Aorta (tissue), 5 donors: ENCODE results near the gene SERINC2. TPM values are rescaled to one million over a fixed set of nuclear protein-coding genes. Genes with fewer than 3 reads are reported as not detected.
"Not testable (repeated sequence)": the region's sequence is repeated elsewhere in the genome, so short reads cannot be mapped to it uniquely, and the experiment has no call there.

Experiments used
- ATAC-seq: fragments of 200-7000 bp; cut with Tn5 transposase; one replicate; pipeline ENCODE4 v1.9.1; 2022; ENCODE audit warnings: moderate library complexity; ENCODE audit not compliant: low FRiP score
- DNase-seq, 2 donors: peaks; one replicate each; pipeline ENCODE4 v3.0.0-alpha.2; 2020
- H3K27ac ChIP-seq, 2 donors: one replicate each; pipeline ENCODE4 v1.5.1; 2013; ENCODE audit warnings: low read length in 2 of 2, mild to moderate bottlenecking in 2 of 2, moderate library complexity in 2 of 2, control low read depth in 1 of 2, inconsistent platforms in 1 of 2, low read depth in 1 of 2
- H3K27me3 ChIP-seq, 2 donors: one replicate each; pipeline ENCODE4 v1.6.1; 2013; ENCODE audit warnings: control low read depth in 1 of 2, low read length in 1 of 2, mild to moderate bottlenecking in 1 of 2, moderate library complexity in 1 of 2; ENCODE audit not compliant: insufficient read depth in 2 of 2, control insufficient read depth in 1 of 2
- H3K36me3 ChIP-seq, 2 donors: one replicate each; pipeline ENCODE4 v1.6.1; 2013; ENCODE audit warnings: control low read depth in 1 of 2, low read length in 1 of 2, mild to moderate bottlenecking in 1 of 2; ENCODE audit not compliant: insufficient read depth in 2 of 2, control insufficient read depth in 1 of 2
- H3K4me1 ChIP-seq, 2 donors: one replicate each; pipeline ENCODE4 v1.6.1; 2013; ENCODE audit warnings: low read length in 2 of 2, control low read depth in 1 of 2, mild to moderate bottlenecking in 1 of 2, moderate library complexity in 1 of 2; ENCODE audit not compliant: insufficient read depth in 2 of 2, control insufficient read depth in 1 of 2
- H3K4me3 ChIP-seq, 2 donors: one replicate each; pipeline ENCODE4 v1.5.1; 2013; ENCODE audit warnings: low read length in 2 of 2, control low read depth in 1 of 2, mild to moderate bottlenecking in 1 of 2
- H3K9me3 ChIP-seq: one replicate; pipeline ENCODE4 v1.6.1; 2013; ENCODE audit warnings: mild to moderate bottlenecking, low read length; ENCODE audit not compliant: control insufficient read depth
- WGBS, 2 donors: extraction: QIAGEN DNeasy Blood & Tissue Kit; methylation state at CpG; one replicate each; pipeline ENCODE4 v1.1.7; 2013; 5-methylcytosine and 5-hydroxymethylcytosine counted together
- intact Hi-C, 2 donors: fragments of 100-400 bp; cut with DNase I; formaldehyde crosslinking; loops; one replicate each; pipeline versions ENCODE4 v1.14.2 to v1.15.0; 2022
- polyA plus RNA-seq, 2 donors: library from polyadenylated mRNA; stranded (reverse); fragments of 200-250 nt; gene quantifications; one replicate each; pipeline ENCODE4 v1.2.3, GENCODE V29; 2013
- total RNA-seq, 2 donors: library from RNA; stranded (reverse); fragmentation: NEBNext Ultra II Directional; extraction: Animal tissue kit (Norgen Biotek cat#: 25700); gene quantifications; one replicate each; pipeline ENCODE4 v1.2.1, GENCODE V29; 2021
- donor health status: healthy with polysubstance abuse.
- donor health status: Bipolar disorder and iron deficiency.
- donor health status: DM: no; HTN: no; CAD: no.
- donor health status: DM: no; HTN: no; CAD: no.
- donor health status: DM: yes; HTN: yes; CAD: no.

The SERINC2 gene
- total and polyA plus RNA-seq, 4 donors = 2.5 to 20.7 (median 3.5) TPM

DNA sequence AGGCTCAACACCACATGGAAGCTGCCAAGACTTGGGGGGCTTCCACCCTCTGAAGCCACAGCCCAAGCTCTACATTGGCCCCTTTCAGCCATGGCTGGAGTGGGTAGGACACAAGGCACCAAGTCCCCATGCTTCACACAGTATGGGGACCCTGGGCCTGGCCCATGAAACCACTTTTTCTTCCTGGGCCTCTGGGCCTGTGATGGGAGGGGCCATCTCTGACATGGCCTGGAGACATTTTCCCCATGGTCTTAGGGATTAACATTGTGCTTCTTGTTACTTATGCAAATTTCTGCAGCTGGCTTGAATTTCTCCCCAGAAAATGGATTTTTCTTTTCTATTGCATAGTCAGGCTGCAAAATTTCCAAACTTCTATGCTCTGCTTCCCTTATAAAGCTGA, 60.5 kb downstream of the SERINC2 start:
- H3K27ac ChIP-seq, H3K4me1 ChIP-seq, intact Hi-C loops, H3K4me3 ChIP-seq, H3K36me3 ChIP-seq, H3K9me3 ChIP-seq, DNase-seq, H3K27me3 ChIP-seq, ATAC-seq: not testable (repeated sequence)

DNA sequence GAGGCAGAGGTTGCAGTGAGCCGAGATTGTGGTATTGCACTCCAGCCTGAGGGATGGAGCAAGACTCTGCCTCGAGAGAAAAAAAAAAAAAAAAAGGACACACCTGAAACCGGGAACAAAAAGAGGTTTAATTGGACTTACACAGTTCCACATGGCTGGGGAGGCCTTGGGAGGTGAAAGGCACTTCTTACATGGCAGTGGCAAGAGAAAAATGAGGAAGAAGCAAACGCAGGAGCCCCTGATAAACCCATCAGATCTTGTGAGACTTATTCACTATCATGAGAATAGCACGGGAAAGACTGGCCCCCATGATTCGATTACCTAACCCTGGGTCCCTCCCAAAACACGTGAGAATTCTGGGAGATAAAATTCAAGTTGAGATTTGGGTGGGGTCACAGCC, 61.6 kb downstream of the SERINC2 start:
- intact Hi-C loops = not testable (repeated sequence)
- WGBS, 2 donors = 62 to 79% methylated on average over 7 of the region's 7 CpGs

DNA sequence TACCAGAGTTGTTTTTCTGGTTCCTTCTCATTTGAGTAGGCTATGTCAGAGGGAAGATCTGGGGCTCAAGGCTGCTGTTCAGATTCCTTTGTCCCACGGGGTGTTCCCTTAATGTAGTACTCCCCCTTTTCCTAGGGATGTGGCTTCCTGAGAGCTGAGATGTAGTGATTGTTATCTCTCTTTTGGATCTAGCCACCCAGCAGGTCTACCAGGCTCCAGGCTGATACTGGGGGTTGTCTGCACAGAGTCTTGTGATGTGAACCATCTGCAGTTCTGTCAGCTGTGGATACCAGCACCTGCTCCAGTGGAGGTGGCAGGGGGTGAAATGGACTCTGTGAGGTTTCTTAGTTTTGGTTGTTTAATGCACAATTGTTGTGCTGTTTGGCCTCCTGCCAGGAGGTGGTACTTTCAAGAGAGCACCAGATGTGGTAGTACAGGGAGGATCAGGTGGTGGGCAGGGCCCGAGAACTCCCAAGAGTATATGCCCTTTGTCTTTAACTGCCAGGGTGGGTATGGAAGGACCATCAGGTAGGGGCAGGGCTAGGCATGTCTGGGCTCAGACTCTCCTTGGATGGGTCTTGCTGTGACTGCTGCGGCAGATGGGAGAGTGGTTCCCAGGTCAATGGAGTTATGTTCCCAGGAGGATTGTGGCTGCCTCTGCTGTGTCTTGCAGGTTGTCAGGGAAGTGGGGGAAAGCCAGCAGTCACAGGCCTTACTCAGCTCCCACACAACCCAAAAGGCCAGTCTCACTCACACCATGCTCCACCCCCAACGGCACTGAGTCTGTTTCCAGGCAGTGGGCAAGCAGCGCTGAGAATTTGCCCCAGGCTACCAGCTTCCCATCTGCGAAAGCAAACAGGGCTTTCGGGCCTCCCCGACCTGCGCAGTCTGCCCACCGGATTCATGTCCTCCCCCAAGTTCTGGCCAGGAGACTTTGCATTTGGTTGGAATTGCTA, 64.2 kb downstream of the SERINC2 start:
- intact Hi-C loops = no loop called here
- no peaks in the 10 kb centered on the region for H3K36me3 ChIP-seq
- H3K27ac ChIP-seq = no peak overlapping the region
- H3K4me3 ChIP-seq = no peak overlapping the region
- H3K9me3 ChIP-seq = no peaks in the 10 kb centered on the region
- no peaks in the 10 kb centered on the region for H3K4me1 ChIP-seq
- no peak for ATAC-seq
- no peaks in the 10 kb centered on the region for H3K27me3 ChIP-seq
- 70 to 91% methylated on average over 10 of the region's 10 CpGs for WGBS, 2 donors
- no peak for DNase-seq

More for the DNA sequence above, 61.6 kb downstream of the SERINC2 start:
- not testable (repeated sequence) for H3K27ac ChIP-seq, H3K4me3 ChIP-seq, DNase-seq, H3K4me1 ChIP-seq, H3K9me3 ChIP-seq, ATAC-seq, H3K27me3 ChIP-seq, H3K36me3 ChIP-seq

DNA sequence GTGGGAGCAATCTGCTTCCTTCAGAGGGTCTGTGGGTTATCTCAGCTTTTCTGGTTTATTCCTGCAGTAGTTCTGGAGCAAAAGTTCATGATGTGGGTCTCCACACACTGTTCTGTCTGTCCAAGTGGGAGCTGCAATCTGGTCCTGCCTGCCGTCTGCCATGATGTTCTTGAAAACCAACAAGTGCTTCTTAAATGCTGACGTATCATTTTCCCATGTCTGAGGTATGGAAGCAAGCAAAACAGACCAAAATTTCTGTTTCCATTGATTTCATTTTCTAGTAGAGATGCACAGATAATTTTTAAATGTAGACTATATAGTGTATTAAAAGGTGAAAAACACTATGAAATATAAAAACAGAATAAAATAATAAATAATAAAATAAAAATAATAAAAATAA, 65.2 kb downstream of the SERINC2 start:
- 87 to 88% methylated on average over 2 of the region's 2 CpGs for WGBS, 2 donors
- Histone ChIP-seq H3K9me3 (no peaks in the 10 kb centered on the region), H3K4me1 (no peaks in the 10 kb centered on the region), H3K27ac (no peak overlapping the region), H3K27me3 (no peaks in the 10 kb centered on the region), H3K4me3 (no peak overlapping the region), H3K36me3 (no peaks in the 10 kb centered on the region)
- intact Hi-C loops = no loop called here
- ATAC-seq (no peak), DNase-seq (no peak)

DNA sequence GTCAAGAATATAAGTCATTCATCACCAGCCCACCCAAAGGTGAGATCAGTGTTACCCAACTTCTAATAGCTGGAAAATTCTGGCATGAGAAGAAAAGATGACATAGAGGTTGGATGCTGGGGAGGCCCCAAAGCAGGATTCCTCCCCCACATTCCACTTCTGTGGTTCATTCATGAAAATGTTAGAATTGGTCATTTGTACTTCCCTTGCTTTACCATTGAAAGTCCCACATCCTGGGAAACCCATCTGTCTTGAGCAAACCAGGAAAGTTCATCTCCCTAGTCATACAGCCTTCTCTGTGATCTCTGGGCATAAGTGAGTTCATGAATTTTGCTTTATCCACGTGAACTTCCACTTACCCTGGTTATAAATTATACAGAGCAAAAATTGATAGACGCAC, 66.8 kb downstream of the SERINC2 start:
- Histone ChIP-seq H3K9me3 (no peaks in the 10 kb centered on the region), H3K27me3 (no peaks in the 10 kb centered on the region), H3K36me3 (no peaks in the 10 kb centered on the region), H3K4me3 (no peak overlapping the region), H3K4me1 (no peaks in the 10 kb centered on the region), H3K27ac (no peak overlapping the region)
- intact Hi-C loops = no loop called here
- 70 to 77% methylated on average over 2 of the region's 2 CpGs for WGBS, 2 donors
- no peak for DNase-seq
- ATAC-seq = no peak

DNA sequence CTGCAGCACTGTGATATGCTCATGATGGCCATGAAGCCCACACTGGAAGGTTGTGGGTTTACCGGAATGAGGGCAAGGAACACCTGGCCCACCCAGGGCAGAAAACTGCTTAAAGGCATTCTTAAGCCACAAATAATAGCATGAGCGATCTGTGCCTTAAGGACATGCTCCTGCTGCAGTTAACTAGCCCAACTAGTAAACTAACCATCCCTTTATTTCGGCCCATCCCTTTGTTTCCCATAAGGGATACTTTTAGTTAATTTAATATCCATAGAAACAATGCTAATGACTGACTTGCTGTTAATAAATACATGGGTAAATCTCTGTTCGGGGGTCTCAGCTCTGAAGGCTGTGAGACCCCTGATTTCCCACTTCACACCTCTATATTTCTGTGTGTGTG, 67.4 kb downstream of the SERINC2 start:
- 68 to 93% methylated on average over 4 of the region's 4 CpGs for WGBS, 2 donors
- H3K36me3 ChIP-seq, H3K4me3 ChIP-seq, intact Hi-C loops, H3K4me1 ChIP-seq, H3K27me3 ChIP-seq, H3K9me3 ChIP-seq, ATAC-seq, H3K27ac ChIP-seq, DNase-seq: not testable (repeated sequence)

DNA sequence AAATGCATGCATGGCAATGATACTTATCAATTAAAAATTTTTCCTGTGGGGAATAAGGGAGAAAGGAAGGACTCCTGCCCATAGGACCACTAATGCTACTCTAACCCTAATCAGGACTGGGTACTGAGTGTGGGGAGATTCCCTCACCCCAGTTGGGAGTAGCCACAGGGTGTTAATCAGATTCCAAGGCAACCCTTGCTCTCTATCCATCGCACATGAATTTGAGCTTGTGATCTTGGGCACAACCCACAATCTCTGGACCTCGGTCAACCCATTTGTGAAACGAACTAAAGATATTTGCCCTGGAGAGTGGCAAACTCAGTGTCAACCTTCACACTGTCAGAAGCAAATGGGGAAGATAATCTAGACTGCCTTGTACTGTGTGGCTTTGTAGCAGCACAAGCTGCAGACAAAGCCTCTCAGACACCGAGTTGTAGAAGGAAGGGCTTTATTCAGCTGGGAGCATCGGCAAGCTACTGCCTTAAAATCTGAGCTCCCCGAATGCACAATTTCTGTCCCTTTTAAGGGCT, 69.5 kb downstream of the SERINC2 start:
- 72 to 81% methylated on average over 5 to 6 of the region's 6 CpGs for WGBS, 2 donors
- no peak for ATAC-seq
- H3K4me3 ChIP-seq = no peak overlapping the region
- H3K27me3 ChIP-seq = no peaks in the 10 kb centered on the region
- intact Hi-C loops = no loop called here
- H3K27ac ChIP-seq = no peak overlapping the region
- no peaks in the 10 kb centered on the region for H3K36me3 ChIP-seq
- no peaks in the 10 kb centered on the region for H3K4me1 ChIP-seq
- H3K9me3 ChIP-seq = no peaks in the 10 kb centered on the region
- DNase-seq = no peak

DNA sequence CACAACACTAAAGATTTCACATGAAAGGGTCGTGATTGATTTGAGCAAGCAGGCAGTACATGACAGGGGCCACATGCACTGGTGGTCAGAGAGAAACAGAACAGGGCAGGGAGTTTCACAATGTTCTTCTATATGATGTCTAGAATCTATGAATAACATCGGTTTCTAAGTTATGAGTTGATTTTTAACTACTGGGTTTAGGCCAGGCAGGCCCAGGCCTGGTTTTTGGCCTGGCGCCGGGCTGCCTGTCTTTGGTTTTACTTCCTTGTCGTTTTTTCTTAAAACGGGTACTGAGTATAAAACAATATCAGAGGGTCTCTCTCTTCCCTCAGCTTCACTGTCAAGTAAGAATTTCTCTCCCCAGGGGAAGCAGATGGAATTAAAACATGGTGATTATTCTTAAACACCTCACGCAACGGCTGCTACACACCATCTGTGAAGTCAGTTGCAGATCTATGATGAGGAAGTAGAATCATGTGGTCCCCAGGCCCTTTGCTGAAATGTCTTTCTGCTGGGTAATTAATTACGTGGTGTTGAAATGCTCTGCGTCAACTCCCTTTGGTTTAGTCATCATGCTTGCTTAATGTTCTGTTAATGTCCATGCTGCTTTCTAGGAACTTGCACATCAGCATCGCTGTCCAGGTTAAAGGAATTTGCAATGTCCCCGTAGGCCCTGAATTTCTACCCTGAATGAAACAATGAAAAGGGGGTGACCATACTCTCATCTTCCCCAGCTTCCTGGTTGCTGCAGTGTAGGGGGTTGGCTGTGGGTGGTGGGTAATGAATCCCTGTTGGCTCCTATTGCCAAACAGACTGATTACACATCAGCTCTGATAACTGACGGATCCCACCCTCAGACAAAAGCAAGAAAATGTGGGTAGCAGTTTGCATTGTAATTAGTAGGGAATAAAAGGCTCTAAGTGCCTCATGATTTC, 70.3 kb downstream of the SERINC2 start:
- Histone ChIP-seq H3K27ac (no peak overlapping the region), H3K36me3 (no peaks in the 10 kb centered on the region), H3K4me3 (no peak overlapping the region), H3K4me1 (no peaks in the 10 kb centered on the region), H3K9me3 (no peaks in the 10 kb centered on the region), H3K27me3 (no peaks in the 10 kb centered on the region)
- DNase-seq (peak in 1 of 2 donors; percentile 59), ATAC-seq (peak; percentile 70)
- WGBS, 2 donors = 43 to 48% methylated on average over 13 of the region's 13 CpGs
- intact Hi-C loops = no loop called here
